ENCODE results near the gene CATSPERZ.

DNA sequence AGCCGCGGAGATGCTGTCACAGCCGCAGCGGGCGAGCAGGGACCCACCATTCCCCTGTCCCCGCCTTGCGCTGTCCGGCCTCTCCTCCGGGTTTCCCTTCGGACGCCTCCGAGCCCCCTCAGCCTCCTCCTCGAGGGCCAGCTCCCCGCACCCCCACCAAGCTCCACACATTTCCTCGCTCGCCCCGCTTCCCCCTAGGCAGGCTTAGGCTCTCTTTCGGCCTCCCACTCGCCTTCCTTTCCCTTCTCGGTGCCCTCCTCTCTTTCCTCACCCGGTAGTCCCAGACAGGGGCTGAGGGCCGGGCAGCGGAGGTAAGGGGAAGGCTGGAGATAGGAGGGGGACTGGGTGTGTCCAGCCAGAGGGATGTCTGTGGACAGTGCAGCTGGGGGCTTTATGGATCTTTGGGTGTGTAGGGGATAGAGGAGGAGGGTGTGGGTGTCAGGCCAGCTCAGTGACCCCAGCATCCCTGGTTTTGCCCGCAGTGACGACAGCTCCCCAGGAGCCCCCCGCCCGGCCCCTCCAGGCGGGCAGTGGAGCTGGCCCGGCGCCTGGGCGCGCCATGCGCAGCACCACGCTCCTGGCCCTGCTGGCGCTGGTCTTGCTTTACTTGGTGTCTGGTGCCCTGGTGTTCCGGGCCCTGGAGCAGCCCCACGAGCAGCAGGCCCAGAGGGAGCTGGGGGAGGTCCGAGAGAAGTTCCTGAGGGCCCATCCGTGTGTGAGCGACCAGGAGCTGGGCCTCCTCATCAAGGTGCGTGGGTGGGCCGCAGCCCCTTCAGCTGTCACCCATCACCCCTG is 7.5 kb upstream of the CATSPERZ start:
- TF ChIP-seq, protein P1, sequence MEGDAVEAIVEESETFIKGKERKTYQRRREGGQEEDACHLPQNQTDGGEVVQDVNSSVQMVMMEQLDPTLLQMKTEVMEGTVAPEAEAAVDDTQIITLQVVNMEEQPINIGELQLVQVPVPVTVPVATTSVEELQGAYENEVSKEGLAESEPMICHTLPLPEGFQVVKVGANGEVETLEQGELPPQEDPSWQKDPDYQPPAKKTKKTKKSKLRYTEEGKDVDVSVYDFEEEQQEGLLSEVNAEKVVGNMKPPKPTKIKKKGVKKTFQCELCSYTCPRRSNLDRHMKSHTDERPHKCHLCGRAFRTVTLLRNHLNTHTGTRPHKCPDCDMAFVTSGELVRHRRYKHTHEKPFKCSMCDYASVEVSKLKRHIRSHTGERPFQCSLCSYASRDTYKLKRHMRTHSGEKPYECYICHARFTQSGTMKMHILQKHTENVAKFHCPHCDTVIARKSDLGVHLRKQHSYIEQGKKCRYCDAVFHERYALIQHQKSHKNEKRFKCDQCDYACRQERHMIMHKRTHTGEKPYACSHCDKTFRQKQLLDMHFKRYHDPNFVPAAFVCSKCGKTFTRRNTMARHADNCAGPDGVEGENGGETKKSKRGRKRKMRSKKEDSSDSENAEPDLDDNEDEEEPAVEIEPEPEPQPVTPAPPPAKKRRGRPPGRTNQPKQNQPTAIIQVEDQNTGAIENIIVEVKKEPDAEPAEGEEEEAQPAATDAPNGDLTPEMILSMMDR (IDR thresholded peaks at IDR 0.05; ENCODE audit: poor library complexity, severe bottlenecking) = no peak
- TF ChIP-seq POLR2AphosphoS5 (IDR thresholded peaks at IDR 0.05) (no peak), EP300 (conservative IDR thresholded peaks at IDR 0.05; ENCODE audit: poor library complexity, severe bottlenecking) (no peak), EZH2 (IDR thresholded peaks at IDR 0.05; ENCODE audit: borderline replicate concordance, insufficient read depth, low read length, poor library complexity, severe bottlenecking) (no peak), SMC3 (conservative IDR thresholded peaks at IDR 0.05; ENCODE audit: poor library complexity) (no peak), MXI1 (conservative IDR thresholded peaks at IDR 0.05; ENCODE audit: poor library complexity, severe bottlenecking) (no peak), RAD21 (conservative IDR thresholded peaks at IDR 0.05) (no peak), TAF1 (IDR thresholded peaks at IDR 0.05; ENCODE audit: low read depth) (no peak)

All from neural cell (in vitro differentiated cells).